DMS 273 (cell line): ENCODE measurements around the gene C21orf58.

Experiments
- DNase-seq: peaks from one replicate; lab custom pipeline; 2025; ENCODE audit not compliant: unreplicated experiment; lab: John Stamatoyannopoulos, UW

The C21orf58 gene

GRCh38 chr21:46354046-46354445 is 30.4 kb upstream of the C21orf58 start:
- DNase-seq: no peak

- no peak for DNase-seq
These were observed 29.2 kb upstream of the C21orf58 start for GRCh38 chr21:46352913-46353312.

- DNase-seq: no peak
These were observed 28.5 kb upstream of the C21orf58 start for GRCh38 chr21:46352164-46352515.

GRCh38 chr21:46351476-46352163 is 27.9 kb upstream of the C21orf58 start:
- no peak for DNase-seq

- no peak for DNase-seq
These were observed 27.3 kb upstream of the C21orf58 start for GRCh38 chr21:46350981-46351380.

- DNase-seq: no peak
These were observed 26.9 kb upstream of the C21orf58 start for GRCh38 chr21:46350571-46350970.

GRCh38 chr21:46349134-46349760 is 25.6 kb upstream of the C21orf58 start:
- no peak for DNase-seq

- DNase-seq: no peak
These were observed 24.2 kb upstream of the C21orf58 start for GRCh38 chr21:46347791-46348381.

GRCh38 chr21:46347203-46347550 is 23.5 kb upstream of the C21orf58 start:
- no peak for DNase-seq

- DNase-seq: no peak
These were observed 22.9 kb upstream of the C21orf58 start for GRCh38 chr21:46346296-46347202.

- no peak for DNase-seq
These were observed 22.2 kb upstream of the C21orf58 start for GRCh38 chr21:46345861-46346260.

- no peak for DNase-seq
These were observed 20.7 kb upstream of the C21orf58 start for GRCh38 chr21:46344219-46344915.

GRCh38 chr21:46340998-46341397 is 17.3 kb upstream of the C21orf58 start:
- DNase-seq: no peak

GRCh38 chr21:46336603-46337002 is 12.9 kb upstream of the C21orf58 start:
- DNase-seq: no peak

GRCh38 chr21:46334351-46335140 is 10.9 kb upstream of the C21orf58 start:
- DNase-seq: no peak

- DNase-seq: no peak
These were observed 6.1 kb upstream of the C21orf58 start for GRCh38 chr21:46329796-46330195.

- DNase-seq: no peak
These were observed 4.5 kb upstream of the C21orf58 start for GRCh38 chr21:46328151-46328550.

GRCh38 chr21:46327711-46328110 is 4.0 kb upstream of the C21orf58 start:
- no peak for DNase-seq

- no peak for DNase-seq
These were observed 2.5 kb upstream of the C21orf58 start for GRCh38 chr21:46326110-46326703.
